DMS114 treated with DMSO at 0.1 percent for 48 hours (cell line): Measurements from ENCODE around the gene PRSS12.

ENCODE experiments used
- DNase-seq: peaks from one replicate; lab custom pipeline; 2025; ENCODE audit not compliant: unreplicated experiment; lab: John Stamatoyannopoulos, UW

The PRSS12 gene

DNA sequence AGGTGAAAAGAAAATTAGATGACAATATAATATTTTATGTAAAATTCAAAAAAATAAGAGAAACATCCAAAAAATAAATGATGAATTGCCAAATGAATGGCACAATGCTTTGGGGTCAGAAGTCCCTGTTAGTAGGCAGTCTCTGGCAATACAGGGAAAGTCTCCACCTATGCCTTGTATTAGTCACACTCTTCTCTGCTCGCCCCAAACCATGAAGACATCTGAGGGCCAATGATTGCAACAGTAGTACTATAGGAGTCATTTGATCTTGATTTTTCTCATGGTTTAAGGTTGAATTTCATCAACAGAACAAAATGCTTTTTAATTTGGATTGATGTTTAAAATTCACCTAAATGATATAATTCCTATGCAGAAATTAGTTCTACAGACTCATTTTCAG lies 3.9 kb upstream of the PRSS12 start:
- no peak for DNase-seq

- no peak for DNase-seq
Observed at GRCh38 chr4:118356111-118356510, 3.3 kb upstream of the PRSS12 start.

GRCh38 chr4:118354913-118355312 lies 2.1 kb upstream of the PRSS12 start:
- DNase-seq = no peak

DNA sequence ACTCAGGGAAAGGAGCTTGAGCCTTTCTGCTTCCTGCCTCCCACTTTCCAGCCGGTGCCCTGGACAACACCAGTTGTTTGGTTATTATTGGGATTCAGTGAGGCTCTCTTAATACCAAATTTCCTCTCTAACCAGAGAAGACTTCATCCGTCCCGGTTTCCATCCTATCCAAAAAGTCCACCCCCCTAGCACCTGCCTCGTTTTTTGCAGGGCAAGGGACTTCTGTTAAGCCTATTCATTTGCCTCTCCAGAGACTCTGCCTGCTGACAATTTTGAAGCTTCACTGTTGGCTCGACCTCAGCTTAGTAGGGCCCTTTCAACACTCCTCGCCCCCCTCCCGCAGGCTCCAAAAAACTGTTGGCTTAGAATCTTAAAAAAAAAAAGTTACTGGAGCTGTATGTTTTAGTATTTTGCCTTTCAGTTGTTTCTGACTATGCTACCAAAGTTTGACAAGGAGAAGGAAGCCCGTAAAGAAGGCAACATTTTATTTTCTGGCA lies 779 bp upstream of the PRSS12 start:
- DNase-seq = no peak

DNA sequence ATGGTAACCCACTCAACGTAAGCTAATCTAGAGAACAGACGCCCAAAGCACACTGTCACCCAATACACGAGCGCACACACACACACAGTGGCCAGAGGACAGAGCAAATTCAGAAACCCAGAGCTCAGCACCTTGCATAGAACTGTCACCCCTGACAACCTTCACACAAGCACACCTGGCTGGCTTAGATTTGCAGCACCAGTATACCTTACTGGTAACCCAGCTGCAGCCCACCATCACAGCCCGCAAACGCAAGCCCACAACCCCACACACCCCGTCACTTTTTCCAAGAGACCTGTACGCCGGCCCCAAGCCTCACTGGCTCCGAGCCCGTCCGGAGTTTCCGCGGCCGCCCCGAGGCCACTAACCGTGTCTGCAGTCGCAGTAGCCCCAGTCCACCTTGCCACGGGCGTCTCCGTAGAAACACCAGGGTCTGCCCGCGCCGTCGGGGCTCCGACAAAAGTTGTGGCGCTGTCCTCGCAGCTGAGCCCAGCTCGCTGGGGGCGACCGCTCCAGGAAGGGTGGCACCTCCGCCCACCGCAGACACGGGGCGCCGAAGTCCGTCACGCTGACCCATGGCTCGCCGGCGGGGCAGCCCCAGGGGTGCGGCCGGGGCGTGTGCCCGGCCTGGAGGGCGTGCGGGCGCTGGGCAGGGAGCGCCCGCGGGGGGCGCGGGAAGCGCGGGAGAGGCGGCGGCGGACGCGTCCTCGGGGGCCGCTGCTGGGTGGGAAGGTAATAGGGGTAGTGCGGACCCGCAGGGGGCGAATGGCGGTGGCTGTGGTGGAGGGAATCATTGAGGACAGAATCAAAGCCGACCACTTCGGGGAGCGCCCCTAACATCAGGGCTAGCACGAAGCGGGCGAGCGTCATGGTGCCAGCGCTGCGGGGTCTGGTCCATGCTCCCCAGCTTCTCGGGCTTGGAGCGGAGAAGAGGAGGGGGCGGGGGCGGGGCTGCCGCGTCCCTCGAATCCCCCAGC lies 664 bp downstream of the PRSS12 start:
- no peak for DNase-seq

GRCh38 chr4:118350961-118351360 lies 1.8 kb downstream of the PRSS12 start:
- DNase-seq = no peak

GRCh38 chr4:118348886-118349285 lies 3.9 kb downstream of the PRSS12 start:
- DNase-seq = no peak

DNA sequence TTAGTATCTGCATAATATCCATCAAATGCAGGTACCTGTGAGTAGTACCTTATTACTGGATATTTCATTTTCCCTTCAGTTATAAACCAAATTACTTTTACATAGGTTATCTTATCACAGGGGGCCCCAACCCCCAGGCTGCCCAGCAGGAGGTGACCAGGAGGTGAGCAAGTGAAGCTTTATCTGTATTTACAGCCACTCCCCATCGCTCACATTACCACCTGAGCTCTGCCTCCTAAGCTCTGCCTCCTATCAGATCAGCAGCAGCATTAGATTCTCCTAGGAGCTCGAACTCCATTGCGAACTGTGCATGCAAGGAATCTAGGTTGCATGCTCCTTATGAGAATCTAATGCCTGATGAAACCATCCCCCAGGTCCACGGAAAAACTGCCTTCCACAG lies 6.3 kb downstream of the PRSS12 start:
- no peak for DNase-seq

DNA sequence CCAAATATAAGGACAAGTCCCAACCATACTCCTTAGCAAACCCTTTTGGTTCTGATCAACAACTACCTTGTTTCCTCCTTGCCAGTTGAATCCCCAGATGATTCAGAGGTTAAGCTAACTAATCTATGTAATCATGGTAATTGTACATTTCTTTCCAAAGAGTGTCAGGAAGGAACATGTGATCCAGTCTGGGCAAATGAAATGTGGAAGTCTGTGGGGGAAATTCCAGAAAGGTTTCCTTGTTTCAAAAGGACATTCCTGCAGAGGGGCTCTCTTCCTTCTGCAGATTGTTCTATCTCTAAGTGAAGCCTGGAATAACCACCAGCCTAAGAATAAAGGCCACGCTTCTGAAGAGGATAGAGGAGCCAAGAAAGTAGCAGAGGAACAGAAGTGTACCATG lies 7.0 kb downstream of the PRSS12 start:
- DNase-seq = no peak

DNA sequence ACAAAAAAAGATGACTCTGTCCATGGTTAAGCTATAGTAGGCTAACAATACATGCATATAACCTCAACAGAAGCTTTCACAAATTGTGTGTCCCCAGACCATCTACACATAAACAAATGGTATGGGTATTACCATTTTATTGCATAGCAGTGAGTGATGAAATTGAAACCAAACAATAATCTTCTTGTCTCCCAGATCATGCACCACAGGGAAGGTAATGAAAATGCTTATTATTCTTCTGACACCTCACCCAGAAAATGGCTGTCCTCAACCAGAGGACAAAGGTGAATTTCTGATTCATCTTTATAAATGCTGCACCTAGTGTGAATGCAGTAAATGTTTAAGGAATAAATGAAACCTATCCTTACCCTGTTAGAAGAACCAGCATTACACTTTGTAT lies 8.0 kb downstream of the PRSS12 start:
- DNase-seq = no peak

DNA sequence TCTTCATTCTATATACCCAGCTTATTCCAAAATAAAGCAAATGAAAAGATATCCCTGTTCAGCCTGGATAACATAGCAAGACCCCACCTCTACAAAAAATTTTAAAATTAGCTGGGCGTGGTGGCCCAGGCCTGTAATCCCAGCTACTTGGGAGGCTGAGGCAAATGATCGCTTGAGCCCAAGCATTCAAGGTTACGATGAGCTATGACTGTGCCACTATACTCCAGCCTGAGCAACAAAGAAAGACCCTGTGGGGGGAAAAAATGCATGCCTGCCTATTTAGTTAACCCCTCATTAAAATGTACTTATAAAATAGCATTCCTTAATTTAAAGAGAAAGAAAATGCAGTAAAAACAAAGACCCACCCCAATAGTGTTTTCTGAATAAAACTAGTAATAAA lies 9.3 kb downstream of the PRSS12 start:
- no peak for DNase-seq

- no peak for DNase-seq
Observed at GRCh38 chr4:118340109-118340508, 12.7 kb downstream of the PRSS12 start.

- no peak for DNase-seq
Observed at GRCh38 chr4:118338981-118339765, 13.6 kb downstream of the PRSS12 start.

GRCh38 chr4:118338518-118338917 lies 14.3 kb downstream of the PRSS12 start:
- DNase-seq = no peak

DNA sequence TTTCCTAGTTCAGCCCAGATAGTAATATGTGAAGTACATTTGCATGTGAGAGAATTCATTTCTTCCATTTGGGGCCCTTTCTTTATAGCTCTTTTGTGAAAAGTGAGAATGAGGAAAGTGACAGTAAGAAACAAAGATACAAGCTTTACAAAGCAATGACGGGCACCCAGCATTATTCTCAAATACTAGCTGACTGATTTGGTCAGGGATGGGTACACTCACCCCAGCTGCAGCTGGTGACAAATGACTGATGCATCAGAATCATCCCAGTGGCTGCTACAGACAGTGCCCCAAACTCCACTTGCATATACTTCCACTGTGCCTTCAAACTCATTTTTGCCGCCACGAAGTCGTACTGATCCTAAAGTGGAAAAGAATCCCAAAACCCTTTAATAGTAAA lies 14.8 kb downstream of the PRSS12 start:
- DNase-seq = no peak

GRCh38 chr4:118335774-118336173 lies 17.0 kb downstream of the PRSS12 start:
- no peak for DNase-seq

DNA sequence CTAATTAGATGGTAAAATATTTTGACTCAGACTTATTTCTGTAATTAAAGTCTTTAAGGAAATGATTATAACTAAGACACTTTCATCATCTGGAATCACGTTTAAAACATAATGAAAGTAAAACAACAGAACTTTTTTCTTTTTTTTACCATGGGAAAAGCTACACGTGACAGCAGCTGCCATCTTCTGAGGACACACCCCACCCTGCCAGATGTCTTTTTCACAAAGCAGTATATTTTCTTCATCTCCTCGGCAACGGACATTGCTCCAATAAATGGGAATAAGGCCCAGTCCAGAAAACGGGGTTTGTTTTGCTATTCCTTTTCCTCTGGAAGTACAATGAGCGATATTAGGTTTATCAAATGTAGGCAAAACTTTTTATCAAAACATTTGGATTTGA lies 17.5 kb downstream of the PRSS12 start:
- no peak for DNase-seq

- no peak for DNase-seq
Observed at GRCh38 chr4:118331352-118331751, 21.5 kb downstream of the PRSS12 start.

DNA sequence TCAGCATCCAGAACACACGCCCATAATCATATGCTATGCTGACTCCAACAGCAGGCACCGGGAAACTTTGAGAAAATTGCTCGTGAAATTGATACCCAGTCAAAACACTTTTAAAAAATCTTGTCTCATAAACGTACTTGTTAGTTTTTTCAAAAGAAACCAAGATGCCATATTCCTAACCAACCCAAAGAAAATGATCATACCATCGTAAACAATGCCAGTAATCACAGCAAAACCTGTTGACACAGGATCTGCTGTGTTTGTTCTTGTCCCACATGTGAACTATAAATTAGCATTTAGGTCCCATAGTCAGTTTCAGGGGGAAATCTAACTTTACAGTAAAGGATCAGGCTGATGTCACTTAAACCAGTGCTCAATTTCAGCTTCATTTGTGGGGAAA lies 23.0 kb downstream of the PRSS12 start:
- no peak for DNase-seq

DNA sequence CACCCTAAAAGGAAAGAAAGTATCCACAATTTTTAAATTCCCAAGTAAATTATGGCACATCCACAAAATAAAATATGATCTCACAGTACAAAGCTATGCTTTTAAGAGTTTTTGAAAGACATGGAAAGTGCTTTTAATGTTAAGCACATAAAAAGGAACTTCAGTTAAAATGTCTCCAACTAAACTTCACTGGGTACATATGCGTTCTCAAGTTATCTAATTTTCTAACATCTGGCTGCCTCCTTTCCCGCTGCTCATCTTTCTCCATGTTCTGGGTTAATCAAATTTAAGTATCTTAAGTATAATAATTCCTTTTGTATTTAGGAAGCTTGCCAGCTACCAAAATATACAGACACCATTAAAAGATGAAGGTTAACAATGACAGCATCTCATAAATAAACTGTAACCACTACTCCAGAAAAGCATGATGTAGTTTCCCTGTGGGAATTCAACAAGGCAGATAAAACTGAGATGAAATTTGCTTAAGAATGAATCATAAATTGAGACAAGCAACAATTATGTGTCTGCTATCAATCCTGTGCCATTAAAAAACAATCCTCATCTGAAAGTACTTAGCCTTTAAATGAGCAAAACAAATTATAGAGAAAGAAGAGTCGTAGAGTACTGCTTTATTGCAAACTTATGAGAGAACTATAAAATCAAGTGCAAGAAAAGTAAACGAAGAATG lies 25.1 kb downstream of the PRSS12 start:
- no peak for DNase-seq

- DNase-seq = no peak
Observed at GRCh38 chr4:118326585-118326984, 26.2 kb downstream of the PRSS12 start.
